Stimulated activated CD8-positive, alpha-beta memory T cell treated with anti-CD3 and anti-CD28 coated beads, Interleukin-7, amount 100 ng/mL, for 48 hours (primary cell): ENCODE data around the gene PLOD1.
"Not testable (repeated sequence)": the region's sequence is repeated elsewhere in the genome, so short reads cannot be mapped to it uniquely, and the experiment has no call there.

Experiments
- DNase-seq, 2 donors: peaks; one replicate each; pipeline ENCODE4 v3.0.0-alpha.2; 2020; ENCODE audit warnings: low read depth in 1 of 2; ENCODE audit errors: extremely low read depth in 1 of 2

PLOD1 gene

DNA sequence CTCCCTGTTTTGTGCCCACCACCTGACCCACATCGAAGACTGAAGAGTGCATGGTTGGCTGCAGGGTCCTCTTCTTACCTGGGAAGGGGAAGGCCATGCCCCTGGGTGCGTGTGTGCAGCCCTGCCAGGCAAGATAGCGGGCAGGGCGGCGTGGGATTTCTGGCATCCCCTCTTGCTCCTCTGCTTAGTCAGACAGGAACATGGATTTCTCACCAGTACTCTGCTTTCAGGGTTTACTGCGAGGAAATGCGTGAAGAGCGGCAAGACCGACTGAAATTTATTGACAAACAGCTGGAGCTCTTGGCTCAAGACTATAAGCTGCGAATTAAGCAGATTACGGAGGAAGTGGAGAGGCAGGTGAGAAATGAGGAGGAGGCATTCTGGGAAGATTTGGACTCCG lies 69.2 kb downstream of the PLOD1 start:
- DNase-seq: no peak

DNA sequence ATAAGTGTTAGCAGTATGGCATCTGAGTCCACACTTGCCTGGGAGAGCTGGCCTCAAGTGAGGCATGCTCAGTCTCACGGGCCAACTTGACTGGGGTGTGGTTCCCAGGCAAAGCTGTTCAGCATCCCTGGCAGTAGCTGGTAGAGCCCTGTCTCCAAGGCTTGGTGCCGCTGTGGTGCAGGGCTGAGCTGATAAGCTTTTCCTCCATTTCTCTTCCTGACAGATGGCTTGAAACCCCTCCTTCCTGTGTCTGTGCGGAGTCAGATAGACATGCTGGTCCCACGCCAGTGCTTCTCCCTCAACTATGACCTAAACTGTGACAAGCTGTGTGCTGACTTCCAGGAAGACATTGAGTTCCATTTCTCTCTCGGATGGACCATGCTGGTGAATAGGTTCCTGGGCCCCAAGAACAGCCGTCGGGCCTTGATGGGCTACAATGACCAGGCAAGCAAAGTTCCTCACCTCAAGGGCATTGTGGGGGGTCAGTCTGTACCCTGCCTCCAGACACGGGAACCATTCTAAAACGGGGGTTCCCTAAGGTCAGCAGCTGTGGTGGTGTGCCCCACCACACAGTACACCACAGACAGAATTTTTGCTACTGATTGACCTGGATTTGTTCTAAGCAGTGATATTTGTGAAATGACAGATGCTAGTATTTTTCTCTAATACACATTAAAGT lies 71.1 kb downstream of the PLOD1 start:
- DNase-seq: no peak

- DNase-seq: no peak
These were observed 71.8 kb downstream of the PLOD1 start for GRCh38 chr1:12006167-12006921.

- no peak for DNase-seq
These were observed 72.7 kb downstream of the PLOD1 start for GRCh38 chr1:12007204-12007603.

GRCh38 chr1:12008355-12008754 lies 73.8 kb downstream of the PLOD1 start:
- not testable (repeated sequence) for DNase-seq

- no peak for DNase-seq
These were observed 74.9 kb downstream of the PLOD1 start for GRCh38 chr1:12009318-12009947.

DNA sequence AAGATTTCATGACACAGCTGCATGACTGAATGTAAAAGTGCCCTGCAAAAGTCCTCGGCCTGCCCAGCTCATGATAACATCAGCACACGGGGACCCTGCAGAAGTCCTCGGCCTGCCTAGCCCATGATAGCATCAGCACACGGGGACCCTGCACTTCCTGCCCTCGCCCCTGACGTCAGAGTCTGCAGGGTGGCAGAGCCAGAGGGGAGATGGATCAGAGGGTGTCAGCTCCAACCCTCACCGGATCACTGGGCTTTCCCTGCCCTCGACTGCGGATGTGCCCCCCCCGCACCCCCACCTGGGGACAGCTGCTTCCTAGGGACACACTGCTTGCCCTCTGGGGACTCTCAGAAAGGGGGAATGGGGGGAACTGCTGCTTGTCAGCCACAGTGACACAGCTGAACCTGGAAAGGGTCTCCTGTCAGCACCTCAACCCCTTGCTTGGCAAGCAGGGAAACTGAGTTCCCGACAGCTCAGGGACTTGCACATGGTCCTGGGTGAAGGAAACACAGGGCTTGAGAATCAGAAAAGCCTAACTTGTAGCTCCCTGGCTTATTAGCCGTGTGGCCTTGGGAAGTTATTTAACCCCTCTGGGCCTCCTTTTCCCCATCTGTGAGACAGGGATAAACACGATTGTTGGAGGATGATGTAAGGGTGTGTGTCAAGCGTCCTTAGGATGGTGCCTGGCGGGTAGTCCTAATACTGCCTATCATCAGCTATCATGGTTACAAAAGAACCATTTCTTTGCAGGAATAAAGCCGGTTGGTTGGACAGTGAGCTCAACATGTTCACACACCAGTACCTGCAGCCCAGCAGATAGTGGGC lies 76.4 kb downstream of the PLOD1 start:
- no peak for DNase-seq

DNA sequence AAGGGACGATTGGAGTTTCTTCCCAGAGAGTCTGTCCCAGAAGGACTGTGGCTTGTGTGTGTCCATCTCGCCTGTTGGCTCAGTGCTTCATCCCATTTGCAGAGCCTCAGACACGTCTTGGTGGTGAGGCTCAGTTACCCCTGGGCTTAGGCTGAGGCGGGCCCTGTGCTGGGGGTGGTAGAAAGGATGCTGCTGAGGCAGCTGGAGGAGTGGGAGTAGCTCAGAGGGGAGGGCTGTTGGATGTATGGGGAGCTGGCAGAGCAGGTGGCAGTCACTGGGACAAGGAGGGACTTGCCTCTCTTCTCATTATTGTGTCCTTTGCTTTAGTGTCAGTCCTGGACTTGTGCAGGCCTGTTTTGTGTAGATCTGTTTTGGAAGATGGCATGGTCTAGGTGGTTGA lies 77.5 kb downstream of the PLOD1 start:
- DNase-seq: no peak

GRCh38 chr1:12012560-12013316 lies 78.2 kb downstream of the PLOD1 start:
- no peak for DNase-seq

GRCh38 chr1:12014141-12014991 lies 79.8 kb downstream of the PLOD1 start:
- DNase-seq: no peak

DNA sequence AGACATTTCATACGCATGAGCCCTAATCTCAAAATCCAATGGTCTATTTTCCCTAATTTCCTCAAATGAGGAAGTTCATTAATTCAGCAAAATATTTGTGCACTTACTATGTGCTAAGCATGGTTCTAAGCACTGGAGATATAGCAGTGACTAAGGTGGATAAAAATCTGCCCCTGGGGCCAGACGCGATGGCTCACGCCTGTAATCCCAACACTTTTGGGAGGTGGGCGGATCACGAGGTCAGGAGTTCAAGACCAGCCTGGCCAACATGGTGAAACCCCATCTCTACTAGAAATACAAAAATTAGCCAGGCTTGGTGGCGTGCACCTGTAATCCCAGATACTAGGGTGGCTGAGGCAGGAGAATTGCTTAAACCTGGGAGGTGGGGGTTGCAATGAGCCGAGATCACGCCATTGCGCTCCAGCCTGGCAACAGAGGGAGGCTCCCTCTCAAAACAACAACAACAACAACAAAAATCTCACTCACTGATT lies 80.5 kb downstream of the PLOD1 start:
- DNase-seq: no peak

DNA sequence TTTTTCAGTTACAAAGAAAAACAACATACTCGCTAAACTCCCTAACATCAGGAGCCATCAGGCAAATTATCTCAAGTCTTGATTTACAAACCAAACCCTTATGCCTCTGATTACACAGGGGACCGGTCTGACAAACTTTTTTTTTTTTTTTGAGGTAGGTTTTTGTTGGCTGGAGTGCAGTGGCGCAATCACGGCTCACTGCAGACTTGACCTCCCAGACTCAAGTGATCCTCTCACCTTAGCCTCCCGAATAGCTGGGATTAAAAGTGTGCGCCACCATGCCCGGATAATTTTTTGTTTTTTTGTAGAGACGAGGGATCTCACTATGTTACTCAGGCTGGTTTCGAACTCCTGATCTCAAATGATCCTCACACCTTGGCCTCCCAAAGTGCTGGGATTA lies 81.0 kb downstream of the PLOD1 start:
- DNase-seq: no peak

DNA sequence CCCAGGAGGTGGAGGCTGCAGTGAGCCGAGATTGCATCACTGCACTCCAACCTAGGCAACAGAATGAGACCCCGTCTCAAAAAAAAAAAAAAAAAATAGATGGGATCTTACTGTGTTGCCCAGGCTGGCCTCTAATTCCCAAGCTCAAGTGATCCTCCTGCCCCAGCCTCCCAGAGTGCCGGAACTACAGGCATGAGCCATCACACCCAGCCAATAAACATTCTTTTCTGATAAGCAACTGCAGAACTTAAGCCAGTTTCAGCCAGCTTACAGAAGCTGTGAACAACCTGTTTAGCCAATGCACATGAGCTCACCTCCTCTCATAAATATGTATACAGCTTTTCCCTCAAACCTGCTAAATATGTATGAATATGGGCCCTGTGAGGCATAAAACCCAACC lies 81.7 kb downstream of the PLOD1 start:
- no peak for DNase-seq

GRCh38 chr1:12019858-12020509 lies 85.5 kb downstream of the PLOD1 start:
- no peak for DNase-seq

DNA sequence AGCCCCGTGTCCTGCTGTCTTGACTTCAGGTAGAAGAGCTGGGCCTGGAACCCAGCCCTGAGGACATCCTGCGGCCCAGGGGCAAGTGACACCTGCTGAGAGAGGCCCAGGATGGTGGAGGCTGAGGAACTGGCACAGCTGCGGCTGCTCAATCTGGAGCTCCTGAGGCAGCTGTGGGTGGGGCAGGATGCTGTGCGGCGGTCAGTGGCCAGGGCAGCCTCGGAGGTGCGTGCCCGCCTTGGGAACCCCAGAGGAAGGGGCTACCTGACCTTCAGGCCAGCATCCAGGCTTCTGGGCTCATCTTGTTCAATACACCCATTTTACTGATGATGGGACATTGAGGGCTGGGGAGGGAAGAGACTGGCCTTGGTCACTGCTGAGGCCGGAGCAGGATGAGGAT lies 87.1 kb downstream of the PLOD1 start:
- DNase-seq: no peak

GRCh38 chr1:12022036-12022435 lies 87.5 kb downstream of the PLOD1 start:
- DNase-seq: no peak
